ENCODE results near the gene INSM2.

DNA sequence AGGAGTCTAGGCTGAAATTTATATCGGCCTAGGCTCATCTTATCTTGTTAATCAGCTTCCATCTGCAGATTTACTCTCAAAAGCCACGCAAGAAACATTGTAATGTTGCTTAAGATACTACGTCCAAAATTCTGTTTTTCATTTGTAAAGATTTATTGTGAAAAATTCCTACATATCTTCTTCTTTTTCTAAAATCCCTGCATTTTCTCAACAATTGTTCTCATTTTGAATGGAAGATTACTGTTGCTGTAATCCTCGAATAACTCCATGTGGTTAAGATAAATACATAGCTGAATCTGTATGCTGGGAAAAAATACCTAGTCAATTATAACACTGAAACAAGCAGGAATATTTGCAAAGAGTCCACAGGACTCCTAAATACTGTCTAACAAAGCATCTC lies 15.6 kb downstream of the INSM2 start:
- no peak for TF ChIP-seq EZH2 (IDR thresholded peaks at IDR 0.05; ENCODE audit: insufficient read depth, poor library complexity, severe bottlenecking)
- no peak for TF ChIP-seq EZH2phosphoT487 (IDR thresholded peaks at IDR 0.05; ENCODE audit: insufficient read depth, low read depth)

All from GM23248 (cell line).